ENCODE data around the gene MRTFA. TPM values are rescaled to one million over a fixed set of nuclear protein-coding genes. Genes with fewer than 3 reads are reported as not detected.
"Not testable (repeated sequence)": the region's sequence is repeated elsewhere in the genome, so short reads cannot be mapped to it uniquely, and the experiment has no call there.

MRTFA gene
- total and polyA plus RNA-seq, 3 donors from 2014 or later, result 59.5 to 162 (median 158) TPM

GRCh38 chr22:40531951-40532900 lies 104.3 kb downstream of the MRTFA start:
- Histone ChIP-seq H3K9me3 (no peaks in the 10 kb centered on the region), H3K27me3 (no peaks in the 10 kb centered on the region), H3K4me3 (no peak overlapping the region), H3K36me3 (ENCODE audit: low read depth, missing control alignments) (no peaks in the 10 kb centered on the region), H3K27ac (peak overlapping the region; percentile 23 to 74), H3K4me1 (peaks cover 38% of the 10 kb centered on the region)
- intact Hi-C loops (cut with DNase I; ENCODE audit: low total_unique reads), result no loop called here
- no peak for DNase-seq
- 61 to 66% methylated on average over 3 of the region's 3 CpGs for WGBS, 2 donors
- TF ChIP-seq CTCF (IDR thresholded peaks at IDR 0.05) (no peak), POLR2A (IDR thresholded peaks at IDR 0.05) (no peak)

GRCh38 chr22:40530391-40530790 lies 106.1 kb downstream of the MRTFA start:
- H3K4me3 ChIP-seq; H3K36me3 ChIP-seq (ENCODE audit: low read depth, missing control alignments); H3K27me3 ChIP-seq; H3K27ac ChIP-seq; DNase-seq; H3K9me3 ChIP-seq; intact Hi-C loops (cut with DNase I; ENCODE audit: low total_unique reads): not testable (repeated sequence)
- WGBS, 2 donors, result 93 to 97% methylated on average over 6 of the region's 6 CpGs
- H3K4me1 ChIP-seq, result peaks cover 38% of the 10 kb centered on the region

DNA sequence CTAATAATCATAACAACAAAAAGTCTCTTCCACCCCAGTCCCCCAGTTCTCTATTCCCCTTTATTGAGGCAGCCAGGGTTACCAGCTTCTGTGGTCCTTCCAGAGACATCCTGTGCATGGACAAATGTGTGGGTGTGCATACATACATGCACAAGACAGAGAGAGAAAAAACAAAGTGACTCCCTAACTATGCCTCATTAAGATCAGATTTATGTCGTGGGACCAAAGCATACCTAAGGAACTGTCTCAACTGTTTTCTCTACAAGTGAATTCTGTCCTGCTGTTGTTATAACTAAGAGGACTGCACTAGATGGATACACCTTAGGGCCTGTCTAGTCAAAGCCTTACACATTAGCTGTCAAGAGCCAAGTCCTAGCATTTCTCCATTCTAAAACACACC lies 106.7 kb downstream of the MRTFA start:
- no peak for TF ChIP-seq POLR2A (IDR thresholded peaks at IDR 0.05)
- TF ChIP-seq CTCF (IDR thresholded peaks at IDR 0.05), result no peak
- H3K4me1 ChIP-seq, result peaks cover 33% of the 10 kb centered on the region
- intact Hi-C loops (cut with DNase I; ENCODE audit: low total_unique reads), result loop anchor here (10.0 kb wide), 1 partner anchor 115 kb away; no protein-coding TSS in a partner anchor
- no peak overlapping the region for H3K27ac ChIP-seq
- no peak overlapping the region for H3K4me3 ChIP-seq
- H3K27me3 ChIP-seq, result no peaks in the 10 kb centered on the region
- H3K9me3 ChIP-seq, result no peaks in the 10 kb centered on the region
- DNase-seq, result no peak
- no peaks in the 10 kb centered on the region for H3K36me3 ChIP-seq (ENCODE audit: low read depth, missing control alignments)
- WGBS, 2 donors, result 29 to 42% methylated on average over 1 of the region's 1 CpG

GRCh38 chr22:40526960-40527359 lies 109.6 kb downstream of the MRTFA start:
- 93 to 94% methylated on average over 5 of the region's 5 CpGs for WGBS, 2 donors
- Histone ChIP-seq H3K4me1 (peaks cover 6% of the 10 kb centered on the region), H3K27ac (no peak overlapping the region), H3K4me3 (no peak overlapping the region), H3K27me3 (no peaks in the 10 kb centered on the region), H3K9me3 (no peaks in the 10 kb centered on the region), H3K36me3 (ENCODE audit: low read depth, missing control alignments) (no peaks in the 10 kb centered on the region)
- intact Hi-C loops (cut with DNase I; ENCODE audit: low total_unique reads), result loop anchor here (10.0 kb wide), 1 partner anchor 118 kb away; no protein-coding TSS in a partner anchor
- DNase-seq, result no peak
- TF ChIP-seq POLR2A (IDR thresholded peaks at IDR 0.05), result no peak
- no peak for TF ChIP-seq CTCF (IDR thresholded peaks at IDR 0.05)

DNA sequence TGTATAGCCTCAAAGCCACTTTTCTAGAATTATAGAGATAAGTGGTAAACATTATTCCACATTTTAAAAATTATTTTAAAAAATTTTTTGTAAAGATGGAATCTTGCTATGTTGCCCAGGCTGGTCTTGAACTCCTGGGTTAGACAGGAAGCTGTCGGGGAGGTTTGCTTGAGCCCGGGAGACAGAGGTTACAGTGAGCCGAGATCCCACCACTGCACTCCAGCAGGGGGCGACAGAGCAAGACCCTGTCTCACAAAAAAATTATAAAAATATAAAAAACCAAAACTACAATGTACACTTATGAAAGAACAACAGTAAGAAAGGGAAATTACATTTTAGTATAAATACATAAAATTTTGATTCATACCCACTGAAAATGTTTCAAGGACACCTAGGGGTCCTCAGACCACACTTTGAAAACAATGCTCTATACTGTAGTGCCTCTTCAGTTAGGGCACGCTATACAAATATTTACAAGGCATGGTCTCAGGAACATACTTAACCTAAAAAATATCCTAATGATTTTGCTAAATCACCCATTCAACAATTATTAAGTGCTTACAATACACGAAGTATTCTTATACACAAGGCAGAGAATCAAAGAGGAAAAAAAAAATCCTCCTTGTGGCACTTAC lies 111.2 kb downstream of the MRTFA start:
- WGBS, 2 donors, result 55 to 61% methylated on average over 6 of the region's 6 CpGs
- Histone ChIP-seq H3K27me3 (no peaks in the 10 kb centered on the region), H3K36me3 (ENCODE audit: low read depth, missing control alignments) (no peaks in the 10 kb centered on the region), H3K4me3 (no peak overlapping the region), H3K9me3 (no peaks in the 10 kb centered on the region), H3K27ac (no peak overlapping the region), H3K4me1 (no peaks in the 10 kb centered on the region)
- TF ChIP-seq CTCF (IDR thresholded peaks at IDR 0.05), result peak; percentile 59 to 75 (median 61)
- TF ChIP-seq POLR2A (IDR thresholded peaks at IDR 0.05), result no peak
- intact Hi-C loops (cut with DNase I; ENCODE audit: low total_unique reads), result loop anchor here (10.0 kb wide), 1 partner anchor 119 kb away; no protein-coding TSS in a partner anchor
- DNase-seq, result peak; percentile 76
